ENCODE data around the gene BTBD9. TPM values are rescaled to one million over a fixed set of nuclear protein-coding genes. Genes with fewer than 3 reads are reported as not detected.

The BTBD9 gene
- total and polyA plus RNA-seq, 11 donors: 6.3 to 23.3 (median 19.4) TPM

- Histone ChIP-seq H3K4me3 (no peak overlapping the region), H3K9me3 (no peaks in the 10 kb centered on the region), H3K27me3 (no peaks in the 10 kb centered on the region), H3K27ac (peak overlapping the region in 1 of 12 donors; percentile 29), H3K36me3 (no peaks in the 10 kb centered on the region), H3K4me1 (peaks cover 0 to 26% (median 7%) of the 10 kb centered on the region in 12 donors)
- no peak for DNase-seq
- no peak for TF ChIP-seq CTCF (IDR thresholded peaks at IDR 0.05)
- no peak for TF ChIP-seq POLR2A (IDR thresholded peaks at IDR 0.05)
- intact Hi-C loops (cut with DNase I): no loop called here
- ATAC-seq: peak in 3 of 4 donors; percentile 49 to 56 (median 53)
- 74 to 86% (median 80%) methylated on average over 6 of the region's 6 CpGs for WGBS, 4 donors
Observed at GRCh38 chr6:38443352-38444144, 196.2 kb downstream of the BTBD9 start.

- peaks cover 0 to 11% (median 0%) of the 10 kb centered on the region in 12 donors for H3K4me1 ChIP-seq
- H3K36me3 ChIP-seq: no peaks in the 10 kb centered on the region
- DNase-seq: no peak
- H3K4me3 ChIP-seq: no peak overlapping the region
- no peak for TF ChIP-seq CTCF (IDR thresholded peaks at IDR 0.05)
- no peak for TF ChIP-seq POLR2A (IDR thresholded peaks at IDR 0.05)
- intact Hi-C loops (cut with DNase I): no loop called here
- no peaks in the 10 kb centered on the region for H3K9me3 ChIP-seq
- H3K27ac ChIP-seq: no peak overlapping the region
- 60 to 82% (median 72%) methylated on average over 1 of the region's 1 CpG for WGBS, 4 donors
- H3K27me3 ChIP-seq: no peaks in the 10 kb centered on the region
- no peak for ATAC-seq
Observed at GRCh38 chr6:38438097-38438496, 201.6 kb downstream of the BTBD9 start.

- Histone ChIP-seq H3K9me3 (peaks cover 0 to 12% (median 0%) of the 10 kb centered on the region in 12 donors), H3K27ac (no peak overlapping the region), H3K4me3 (no peak overlapping the region), H3K36me3 (no peaks in the 10 kb centered on the region), H3K27me3 (no peaks in the 10 kb centered on the region), H3K4me1 (peaks cover 0 to 6% (median 0%) of the 10 kb centered on the region in 12 donors)
- WGBS, 4 donors: 80 to 86% (median 82%) methylated on average over 10 of the region's 10 CpGs
- no peak for ATAC-seq
- no peak for TF ChIP-seq CTCF (IDR thresholded peaks at IDR 0.05)
- TF ChIP-seq POLR2A (IDR thresholded peaks at IDR 0.05): no peak
- no peak for DNase-seq
- intact Hi-C loops (cut with DNase I): no loop called here
Observed at GRCh38 chr6:38436726-38437465, 202.8 kb downstream of the BTBD9 start.

- intact Hi-C loops (cut with DNase I): no loop called here
- Histone ChIP-seq H3K36me3 (no peaks in the 10 kb centered on the region), H3K9me3 (peaks cover 0 to 15% (median 0%) of the 10 kb centered on the region in 12 donors), H3K27me3 (no peaks in the 10 kb centered on the region), H3K4me1 (peaks cover 0 to 6% (median 0%) of the 10 kb centered on the region in 12 donors), H3K27ac (no peak overlapping the region), H3K4me3 (no peak overlapping the region)
- TF ChIP-seq POLR2A (IDR thresholded peaks at IDR 0.05): no peak
- no peak for TF ChIP-seq CTCF (IDR thresholded peaks at IDR 0.05)
- no peak for DNase-seq
- WGBS, 4 donors: 84 to 97% (median 94%) methylated on average over 5 of the region's 5 CpGs
- no peak for ATAC-seq
Observed at GRCh38 chr6:38435330-38435729, 204.4 kb downstream of the BTBD9 start.
